ENCODE measurements around the gene GALNT7.
"Not testable (repeated sequence)": the region's sequence is repeated elsewhere in the genome, so short reads cannot be mapped to it uniquely, and the experiment has no call there.

GALNT7 gene

GRCh38 chr4:173195109-173195508, 26.5 kb downstream of the GALNT7 start:
- no peak for DNase-seq (ENCODE audit: low read depth)

- DNase-seq (ENCODE audit: low read depth) = no peak
Observed at GRCh38 chr4:173199553-173199952, 30.9 kb downstream of the GALNT7 start.

GRCh38 chr4:173200103-173200884, 31.7 kb downstream of the GALNT7 start:
- no peak for DNase-seq (ENCODE audit: low read depth)

GRCh38 chr4:173202395-173202794, 33.8 kb downstream of the GALNT7 start:
- DNase-seq (ENCODE audit: low read depth) = no peak

- DNase-seq (ENCODE audit: low read depth) = no peak
Observed at GRCh38 chr4:173205656-173206055, 37.0 kb downstream of the GALNT7 start.

- no peak for DNase-seq (ENCODE audit: low read depth)
Observed at GRCh38 chr4:173208420-173208819, 39.8 kb downstream of the GALNT7 start.

GRCh38 chr4:173211222-173211621, 42.6 kb downstream of the GALNT7 start:
- DNase-seq (ENCODE audit: low read depth) = no peak

- peak; percentile 28 for DNase-seq (ENCODE audit: low read depth)
Observed at GRCh38 chr4:173211838-173212237, 43.2 kb downstream of the GALNT7 start.

- no peak for DNase-seq (ENCODE audit: low read depth)
Observed at GRCh38 chr4:173212379-173212778, 43.8 kb downstream of the GALNT7 start.

- no peak for DNase-seq (ENCODE audit: low read depth)
Observed at GRCh38 chr4:173213296-173213695, 44.7 kb downstream of the GALNT7 start.

- DNase-seq (ENCODE audit: low read depth) = no peak
Observed at GRCh38 chr4:173214231-173214630, 45.6 kb downstream of the GALNT7 start.

- DNase-seq (ENCODE audit: low read depth) = peak; percentile 75
Observed at GRCh38 chr4:173214661-173215060, 46.0 kb downstream of the GALNT7 start.

- DNase-seq (ENCODE audit: low read depth) = no peak
Observed at GRCh38 chr4:173217075-173217474, 48.5 kb downstream of the GALNT7 start.

- no peak for DNase-seq (ENCODE audit: low read depth)
Observed at GRCh38 chr4:173217727-173218126, 49.1 kb downstream of the GALNT7 start.

- peak; percentile 28 for DNase-seq (ENCODE audit: low read depth)
Observed at GRCh38 chr4:173218411-173219125, 50.0 kb downstream of the GALNT7 start.

GRCh38 chr4:173219126-173219437, 50.5 kb downstream of the GALNT7 start:
- DNase-seq (ENCODE audit: low read depth) = not testable (repeated sequence)

GRCh38 chr4:173223743-173224142, 55.1 kb downstream of the GALNT7 start:
- no peak for DNase-seq (ENCODE audit: low read depth)

- no peak for DNase-seq (ENCODE audit: low read depth)
Observed at GRCh38 chr4:173226401-173226888, 57.8 kb downstream of the GALNT7 start.

- DNase-seq (ENCODE audit: low read depth) = no peak
Observed at GRCh38 chr4:173227756-173228155, 59.1 kb downstream of the GALNT7 start.

GRCh38 chr4:173230062-173230461, 61.5 kb downstream of the GALNT7 start:
- DNase-seq (ENCODE audit: low read depth) = no peak

- no peak for DNase-seq (ENCODE audit: low read depth)
Observed at GRCh38 chr4:173231916-173232315, 63.3 kb downstream of the GALNT7 start.

GRCh38 chr4:173233857-173234256, 65.2 kb downstream of the GALNT7 start:
- DNase-seq (ENCODE audit: low read depth) = no peak

GRCh38 chr4:173235050-173235449, 66.4 kb downstream of the GALNT7 start:
- no peak for DNase-seq (ENCODE audit: low read depth)

- DNase-seq (ENCODE audit: low read depth) = no peak
Observed at GRCh38 chr4:173236301-173236700, 67.7 kb downstream of the GALNT7 start.
